Breast epithelium (tissue), 4 donors: ENCODE measurements around the gene HTR7. TPM values are rescaled to one million over a fixed set of nuclear protein-coding genes. Genes with fewer than 3 reads are reported as not detected.
A peak's percentile ranks its signal among the peaks of the same experiment; 100 is the strongest.

Experiments
- DNase-seq, 2 donors: peaks; one replicate each; pipeline ENCODE4 v3.0.0-alpha.2; 2019; ENCODE audit warnings: low spot score in 2 of 2
- H3K27ac ChIP-seq, 2 donors: fragments of 200-600 bp; sonication (generic) in 1 of 2; one replicate each; pipeline ENCODE4 v1.5.1; 2016 to 2019; ENCODE audit warnings: mild to moderate bottlenecking in 1 of 2
- H3K27me3 ChIP-seq, 2 donors: fragments of 200-600 bp; sonication (generic) in 1 of 2; one replicate each; pipeline versions ENCODE4 v1.5.1 to v1.6.0; 2017 to 2019; ENCODE audit warnings: control low read depth in 1 of 2, mild to moderate bottlenecking in 1 of 2
- H3K36me3 ChIP-seq: fragments of 200-600 bp; one replicate; pipeline ENCODE4 v1.5.1; 2019
- H3K4me1 ChIP-seq, 2 donors: fragments of 200-600 bp; sonication (generic); one replicate each; pipeline ENCODE4 v1.5.1; 2016 to 2019; ENCODE audit warnings: control low read depth in 1 of 2
- H3K4me3 ChIP-seq, 3 donors: fragments of 200-600 bp; sonication (generic); 1 replicate in 2 of 3; 2 replicates in 1 of 3; pipeline ENCODE4 v1.5.1; 2016 to 2019; ENCODE audit warnings: mild to moderate bottlenecking in 3 of 3, moderate library complexity in 2 of 3
- H3K9me3 ChIP-seq, 2 donors: fragments of 200-600 bp; sonication (generic) in 1 of 2; one replicate each; pipeline ENCODE4 v1.5.1; 2016 to 2019; ENCODE audit warnings: control low read depth in 1 of 2
- CTCF ChIP-seq, 3 donors: fragments of 450-650 bp; IDR thresholded peaks; one replicate each; pipeline ENCODE4 v1.5.1; 2016 to 2017; ENCODE audit warnings: antibody characterized with exemption in 3 of 3, mild to moderate bottlenecking in 3 of 3, moderate library complexity in 3 of 3
- POLR2A ChIP-seq: fragments of 450-650 bp; IDR thresholded peaks from one replicate; pipeline ENCODE4 v1.6.1; 2016; ENCODE audit warnings: antibody characterized with exemption, mild to moderate bottlenecking, moderate library complexity
- POLR2AphosphoS5 ChIP-seq, 3 donors: sonication (generic); formaldehyde crosslinking; IDR thresholded peaks; one replicate each; pipeline ENCODE4 v1.6.1; 2017; ENCODE audit warnings: antibody characterized with exemption in 3 of 3
- intact Hi-C: fragments of 100-400 bp; cut with DNase I; formaldehyde crosslinking; loops from one replicate; pipeline ENCODE4 v1.15.1; 2023; ENCODE audit warnings: low total_unique reads
- total RNA-seq, 3 donors: library from RNA; depleted of rRNA; stranded (reverse); fragments of >200 nt; gene quantifications; one replicate each; pipeline ENCODE4 v1.1.0, GENCODE V29; 2016

Gene HTR7
- total RNA-seq, 3 donors from 2014 or later: 0.66 to 1.8 (median 1.8) TPM

- H3K4me3 ChIP-seq: no peak overlapping the region
- peaks cover 0 to 5% of the 10 kb centered on the region in 2 donors for H3K27me3 ChIP-seq
- no peaks in the 10 kb centered on the region for H3K4me1 ChIP-seq
- TF ChIP-seq POLR2AphosphoS5 (IDR thresholded peaks at IDR 0.05) (no peak), CTCF (IDR thresholded peaks at IDR 0.05) (no peak), POLR2A (no peak)
- intact Hi-C loops: no loop called here
- H3K36me3 ChIP-seq: no peaks in the 10 kb centered on the region
- no peak for DNase-seq
- H3K9me3 ChIP-seq: no peaks in the 10 kb centered on the region
- no peak overlapping the region for H3K27ac ChIP-seq
Observed at GRCh38 chr10:90866050-90866598, 8.3 kb upstream of the HTR7 start.

GRCh38 chr10:90865401-90865800, 7.6 kb upstream of the HTR7 start:
- Histone ChIP-seq H3K27me3 (peaks cover 0 to 5% of the 10 kb centered on the region in 2 donors), H3K4me3 (no peak overlapping the region), H3K36me3 (no peaks in the 10 kb centered on the region), H3K27ac (no peak overlapping the region), H3K4me1 (no peaks in the 10 kb centered on the region), H3K9me3 (no peaks in the 10 kb centered on the region)
- TF ChIP-seq POLR2A (no peak), POLR2AphosphoS5 (IDR thresholded peaks at IDR 0.05) (no peak), CTCF (IDR thresholded peaks at IDR 0.05) (no peak)
- intact Hi-C loops: no loop called here
- DNase-seq: no peak

GRCh38 chr10:90862908-90863514, 5.2 kb upstream of the HTR7 start:
- intact Hi-C loops: no loop called here

GRCh38 chr10:90860790-90861189, 3.0 kb upstream of the HTR7 start:
- Histone ChIP-seq H3K4me1 (no peaks in the 10 kb centered on the region), H3K27me3 (peaks cover 3 to 18% of the 10 kb centered on the region in 2 donors), H3K36me3 (no peaks in the 10 kb centered on the region), H3K9me3 (no peaks in the 10 kb centered on the region), H3K4me3 (no peak overlapping the region), H3K27ac (no peak overlapping the region)
- TF ChIP-seq POLR2A: no peak
- no peak for TF ChIP-seq CTCF (IDR thresholded peaks at IDR 0.05)
- no peak for TF ChIP-seq POLR2AphosphoS5 (IDR thresholded peaks at IDR 0.05)
- intact Hi-C loops: no loop called here
- DNase-seq: no peak

More at GRCh38 chr10:90862908-90863514, 5.2 kb upstream of the HTR7 start:
- TF ChIP-seq CTCF (IDR thresholded peaks at IDR 0.05) (peak; percentile 57 to 69 (median 65)), POLR2A (no peak)
- H3K9me3 ChIP-seq: no peaks in the 10 kb centered on the region
- H3K27me3 ChIP-seq: peaks cover 0 to 5% of the 10 kb centered on the region in 2 donors
- H3K4me3 ChIP-seq: no peak overlapping the region
- no peak for DNase-seq
- no peaks in the 10 kb centered on the region for H3K36me3 ChIP-seq
- no peak overlapping the region for H3K27ac ChIP-seq
- no peaks in the 10 kb centered on the region for H3K4me1 ChIP-seq

GRCh38 chr10:90859321-90859751, 1.5 kb upstream of the HTR7 start:
- DNase-seq: no peak
- Histone ChIP-seq H3K36me3 (no peaks in the 10 kb centered on the region), H3K27me3 (peaks cover 3 to 30% of the 10 kb centered on the region in 2 donors), H3K27ac (no peak overlapping the region), H3K4me1 (no peaks in the 10 kb centered on the region), H3K4me3 (no peak overlapping the region), H3K9me3 (no peaks in the 10 kb centered on the region)
- intact Hi-C loops: no loop called here
- no peak for TF ChIP-seq POLR2AphosphoS5 (IDR thresholded peaks at IDR 0.05)
- TF ChIP-seq CTCF (IDR thresholded peaks at IDR 0.05): no peak
- no peak for TF ChIP-seq POLR2A
